Large intestine (tissue), 3 donors: ENCODE measurements around the gene TKT. TPM values are rescaled to one million over a fixed set of nuclear protein-coding genes. Genes with fewer than 3 reads are reported as not detected.
"Not testable (repeated sequence)": the region's sequence is repeated elsewhere in the genome, so short reads cannot be mapped to it uniquely, and the experiment has no call there.

Source experiments
- DNase-seq, 2 donors: peaks; one replicate each; pipeline versions ENCODE4 v3.0.0 to v3.0.0-alpha.2; 2013
- H3K27ac ChIP-seq: one replicate; pipeline ENCODE4 v1.5.1; 2013; ENCODE audit warnings: low read length
- H3K27me3 ChIP-seq: 2 replicates; pipeline ENCODE4 v1.6.1; 2013; ENCODE audit warnings: low read length; ENCODE audit not compliant: control insufficient read depth, insufficient read depth
- H3K36me3 ChIP-seq: 2 replicates; pipeline ENCODE4 v1.6.1; 2013; ENCODE audit warnings: low read length; ENCODE audit not compliant: control insufficient read depth, insufficient read depth
- H3K4me1 ChIP-seq: one replicate; pipeline ENCODE4 v1.6.1; 2013; ENCODE audit warnings: low read length; ENCODE audit not compliant: control insufficient read depth, insufficient read depth
- H3K4me3 ChIP-seq: one replicate; pipeline ENCODE4 v1.5.1; 2013; ENCODE audit warnings: low read length
- H3K9me3 ChIP-seq: one replicate; pipeline ENCODE4 v1.6.1; 2013; ENCODE audit warnings: mild to moderate bottlenecking, low read depth, low read length, moderate library complexity; ENCODE audit not compliant: control insufficient read depth
- WGBS: methylation state at CpG from one replicate; pipeline ENCODE4 v1.1.5; 2013; ENCODE audit warnings: low lambda C conversion rate; ENCODE audit not compliant: insufficient coverage; 5-methylcytosine and 5-hydroxymethylcytosine counted together
- polyA plus RNA-seq: library from polyadenylated mRNA; unstranded; fragments of 120-200 nt; gene quantifications from one replicate; pipeline ENCODE4 v1.2.1, GENCODE V29; 2013

TKT gene
- polyA plus RNA-seq, 1 donor: 187 TPM

DNA sequence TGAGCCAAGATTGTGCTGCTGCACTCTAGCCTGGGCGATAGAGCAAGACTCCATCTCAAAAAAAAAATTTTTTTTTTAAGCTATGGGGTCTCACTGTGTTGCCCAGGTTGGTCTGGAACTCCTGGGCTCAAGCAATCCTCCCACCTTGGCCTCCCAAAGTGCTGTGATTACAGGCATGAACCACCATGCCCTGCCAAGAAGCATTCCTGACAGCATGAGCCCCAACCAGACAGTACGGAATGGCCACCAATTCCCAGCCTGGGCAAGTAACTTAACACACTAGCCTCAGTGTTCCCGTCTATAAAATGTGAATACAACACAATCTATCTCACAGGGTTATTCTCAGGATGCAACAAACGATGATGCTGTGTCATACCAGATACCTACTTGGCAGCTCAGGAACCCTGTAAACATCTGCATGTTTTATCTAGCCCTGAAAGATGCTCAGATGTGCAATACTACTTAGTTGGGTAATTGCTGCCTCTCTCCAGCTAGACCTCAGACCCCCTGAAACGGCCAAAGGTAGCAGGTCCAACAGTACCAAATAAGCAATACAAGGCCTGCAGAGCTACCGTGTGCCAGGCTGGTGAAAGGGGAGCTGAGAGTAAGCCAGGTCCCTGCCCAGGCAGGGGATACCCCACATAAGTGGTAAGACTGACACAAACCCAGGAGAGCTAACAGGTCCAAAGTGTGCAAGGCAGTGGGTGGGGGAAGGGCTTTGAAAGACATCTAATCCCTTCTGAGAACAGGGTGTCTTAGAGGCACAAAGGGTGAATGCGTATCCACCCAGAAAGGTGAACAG lies 1.9 kb downstream of the TKT start:
- Histone ChIP-seq H3K4me1 (peaks cover 17% of the 10 kb centered on the region), H3K27me3 (no peaks in the 10 kb centered on the region), H3K9me3 (no peaks in the 10 kb centered on the region), H3K36me3 (peaks cover 3% of the 10 kb centered on the region), H3K4me3 (peak overlapping the region; percentile 69), H3K27ac (peak overlapping the region; percentile 64)
- WGBS: no CpG with 5 or more reads among the region's 7 CpGs
- DNase-seq: no peak

DNA sequence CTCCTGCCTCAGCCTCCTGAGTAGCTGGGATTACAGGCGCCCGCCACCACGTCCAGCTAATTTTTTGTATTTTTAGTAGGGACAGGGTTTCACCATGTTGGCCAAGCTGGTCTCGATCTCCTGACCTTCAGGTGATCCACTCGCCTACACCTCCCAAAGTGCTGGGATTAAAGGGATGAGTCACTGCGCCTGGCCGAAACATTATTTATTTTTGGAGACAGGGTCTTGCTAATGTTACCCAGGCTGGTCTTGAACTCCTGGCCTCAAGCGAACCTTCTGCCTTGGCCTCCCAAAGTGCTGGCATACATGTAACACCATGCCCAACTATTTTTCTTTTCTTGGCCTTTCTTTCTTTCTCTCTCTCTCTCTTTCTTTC lies 2.9 kb downstream of the TKT start:
- H3K36me3 ChIP-seq, DNase-seq, H3K9me3 ChIP-seq, H3K27ac ChIP-seq, H3K4me3 ChIP-seq, H3K27me3 ChIP-seq: not testable (repeated sequence)
- WGBS: no CpG with 5 or more reads among the region's 8 CpGs
- peaks cover 17% of the 10 kb centered on the region for H3K4me1 ChIP-seq

DNA sequence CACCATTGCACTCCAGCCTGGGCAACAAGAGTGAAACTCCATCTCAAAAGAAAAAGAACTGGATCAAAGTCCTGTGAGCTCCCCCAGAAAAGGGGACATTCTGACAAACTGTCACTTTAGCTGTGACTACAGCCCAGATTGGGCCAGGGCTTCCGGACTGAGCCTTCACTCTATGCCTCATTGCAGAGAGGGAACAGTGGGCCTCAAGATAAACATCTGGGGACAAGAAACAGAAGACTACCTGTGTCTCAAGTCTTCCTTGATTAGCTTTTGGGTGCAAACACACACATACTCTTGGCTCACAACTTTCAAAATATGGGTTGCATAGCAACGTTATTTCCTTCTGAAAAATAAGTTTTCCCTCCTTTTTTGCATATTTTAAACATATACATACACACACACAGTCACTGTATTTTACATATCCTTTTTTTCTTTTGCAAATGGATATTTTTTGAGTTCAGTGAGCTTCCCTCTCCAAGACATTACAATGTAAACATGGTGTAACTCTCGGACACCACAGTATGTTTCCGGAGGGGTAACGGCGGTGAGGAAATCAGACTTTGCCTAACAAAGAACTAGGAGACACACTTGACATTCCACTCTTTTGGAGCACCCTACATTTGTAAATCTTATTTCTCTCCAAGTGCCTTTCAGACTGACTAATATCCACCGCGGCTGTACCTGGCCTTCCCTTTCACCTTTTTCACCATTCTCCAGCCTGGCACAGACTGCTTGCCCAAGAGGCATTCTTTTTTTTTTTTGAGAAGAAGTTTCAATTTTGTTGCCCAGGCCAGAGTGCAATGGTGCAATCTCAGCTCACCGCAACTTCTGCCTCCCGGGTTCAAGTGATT lies 3.5 kb downstream of the TKT start:
- Histone ChIP-seq H3K9me3 (no peaks in the 10 kb centered on the region), H3K27ac (no peak overlapping the region), H3K4me1 (peaks cover 17% of the 10 kb centered on the region), H3K36me3 (peaks cover 3% of the 10 kb centered on the region), H3K4me3 (no peak overlapping the region), H3K27me3 (no peaks in the 10 kb centered on the region)
- WGBS: 51% methylated on average over 3 of the region's 10 CpGs
- no peak for DNase-seq

DNA sequence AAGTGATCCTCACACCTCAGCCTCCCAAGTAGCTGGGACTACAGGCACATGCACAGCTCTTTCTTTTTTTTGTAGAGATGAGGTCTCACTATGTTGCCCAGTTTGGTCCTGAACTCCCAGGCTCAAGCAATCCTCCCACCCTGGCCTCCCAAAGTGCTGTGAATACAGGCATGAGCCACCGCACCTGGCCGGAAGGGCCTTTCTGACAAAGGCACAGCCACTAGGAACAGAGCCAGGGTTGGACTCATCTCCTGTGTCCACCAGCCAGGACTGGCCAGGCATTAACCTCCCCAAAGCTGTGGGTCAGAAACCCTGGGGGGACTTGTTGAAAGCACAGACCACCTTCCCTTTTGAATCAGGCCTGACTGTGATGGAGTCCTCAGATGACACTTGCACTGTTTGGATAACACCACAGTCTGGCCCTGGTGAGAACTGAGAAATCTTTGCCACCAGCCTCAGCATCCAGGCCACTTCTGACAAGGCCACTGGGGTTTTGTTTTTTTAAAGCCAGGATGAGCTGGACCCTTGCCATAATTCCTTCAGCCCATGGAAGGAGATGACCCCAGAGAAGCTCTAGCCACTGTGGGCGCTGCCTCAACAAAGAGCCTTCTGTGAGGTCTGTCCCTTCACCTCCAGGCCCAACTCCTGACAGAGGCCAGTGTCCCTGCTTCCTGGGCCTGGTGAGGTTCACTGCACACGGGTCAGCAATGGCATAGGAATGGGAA lies 4.8 kb downstream of the TKT start:
- WGBS: no CpG with 5 or more reads among the region's 4 CpGs
- no peak overlapping the region for H3K27ac ChIP-seq
- DNase-seq: no peak
- peaks cover 3% of the 10 kb centered on the region for H3K36me3 ChIP-seq
- H3K4me1 ChIP-seq: peaks cover 15% of the 10 kb centered on the region
- H3K4me3 ChIP-seq: no peak overlapping the region
- no peaks in the 10 kb centered on the region for H3K27me3 ChIP-seq
- no peaks in the 10 kb centered on the region for H3K9me3 ChIP-seq

DNA sequence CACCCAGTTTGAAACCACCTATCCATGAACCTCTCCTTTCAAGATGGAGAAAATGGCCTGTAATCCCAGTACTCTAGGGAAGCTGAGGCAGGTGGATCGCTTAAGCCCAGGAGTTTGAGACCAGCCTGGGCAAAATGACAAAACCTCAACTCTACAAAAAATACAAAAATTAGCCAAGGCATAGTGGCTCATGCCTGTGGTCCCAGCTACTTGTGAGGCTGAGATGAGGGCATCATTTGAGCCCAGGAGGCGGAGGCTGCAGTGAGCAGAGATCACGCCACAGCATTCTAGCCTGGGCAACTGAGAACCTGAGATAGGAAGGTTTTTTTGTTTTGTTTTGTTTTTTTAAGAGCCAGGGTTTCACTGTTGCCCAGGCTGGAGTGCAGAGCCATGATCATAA lies 5.4 kb downstream of the TKT start:
- Histone ChIP-seq H3K9me3 (no peaks in the 10 kb centered on the region), H3K4me1 (peaks cover 15% of the 10 kb centered on the region), H3K4me3 (no peak overlapping the region), H3K27me3 (no peaks in the 10 kb centered on the region), H3K27ac (no peak overlapping the region), H3K36me3 (peaks cover 3% of the 10 kb centered on the region)
- WGBS: no CpG with 5 or more reads among the region's 3 CpGs
- DNase-seq: no peak

DNA sequence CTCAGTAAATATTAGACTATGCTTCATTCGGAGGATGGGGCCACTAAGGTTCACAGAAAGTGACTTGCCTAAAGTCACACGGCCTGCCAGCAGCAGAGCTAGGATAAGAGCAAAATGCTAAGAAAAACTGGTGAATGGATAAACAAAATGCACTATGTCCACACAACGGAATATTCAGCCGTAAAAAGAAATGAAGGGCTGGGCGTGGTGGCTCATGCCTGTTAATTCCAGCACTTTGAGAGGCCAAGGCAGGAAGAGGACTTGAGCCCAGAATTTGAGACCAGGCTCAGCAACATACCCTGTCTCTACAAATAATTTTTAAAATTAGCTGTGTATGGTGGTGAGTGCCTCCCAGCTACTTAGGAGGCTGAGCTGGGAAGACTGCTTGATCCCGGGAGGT lies 7.7 kb downstream of the TKT start:
- Histone ChIP-seq H3K4me1 (peaks cover 8% of the 10 kb centered on the region), H3K27me3 (no peaks in the 10 kb centered on the region), H3K4me3 (no peak overlapping the region), H3K36me3 (peaks cover 7% of the 10 kb centered on the region), H3K27ac (no peak overlapping the region), H3K9me3 (no peaks in the 10 kb centered on the region)
- WGBS: no CpG with 5 or more reads among the region's 6 CpGs
- DNase-seq: no peak

DNA sequence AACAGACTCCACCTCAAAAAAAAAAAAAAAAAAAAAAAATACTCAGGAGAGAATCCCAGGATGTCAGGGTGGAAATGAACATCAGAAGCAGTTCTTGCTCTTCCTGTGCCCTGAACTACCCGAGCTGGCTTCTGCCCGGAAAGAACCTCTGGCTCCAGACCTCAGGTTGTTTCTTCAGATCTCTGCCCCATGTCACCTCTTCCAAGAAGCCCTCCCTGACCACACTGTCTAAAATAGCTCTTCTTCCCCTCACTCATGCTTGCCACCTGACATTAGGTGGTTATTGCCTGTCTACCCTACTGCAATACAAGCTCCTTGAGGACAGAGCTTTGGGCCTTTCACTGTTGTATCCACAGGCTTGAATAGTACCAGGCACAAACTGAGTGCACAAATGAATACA lies 8.2 kb downstream of the TKT start:
- no CpG with 5 or more reads among the region's 2 CpGs for WGBS
- Histone ChIP-seq H3K27me3 (no peaks in the 10 kb centered on the region), H3K4me3 (no peak overlapping the region), H3K4me1 (peaks cover 8% of the 10 kb centered on the region), H3K27ac (no peak overlapping the region), H3K36me3 (peaks cover 7% of the 10 kb centered on the region), H3K9me3 (no peaks in the 10 kb centered on the region)
- DNase-seq: no peak

DNA sequence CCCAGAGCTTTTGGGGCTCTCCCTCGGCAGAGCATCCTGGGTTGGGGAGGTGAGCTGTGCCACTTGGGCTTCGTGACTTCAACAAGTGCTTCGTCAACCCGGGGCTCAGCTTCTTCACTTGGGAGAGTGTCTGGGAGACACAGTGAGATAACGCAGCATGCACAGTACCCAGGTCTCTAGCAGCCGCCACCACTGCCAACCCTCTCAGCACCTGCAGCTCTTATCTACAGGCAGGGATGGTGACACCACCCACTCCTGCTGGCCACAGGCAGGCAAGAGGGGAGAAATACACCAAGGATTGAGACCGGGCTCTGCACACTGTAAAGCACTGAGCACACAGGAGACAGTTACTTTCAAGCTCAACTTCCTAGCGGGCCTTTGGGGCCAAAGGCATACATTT lies 11.6 kb downstream of the TKT start:
- Histone ChIP-seq H3K27ac (no peak overlapping the region), H3K27me3 (no peaks in the 10 kb centered on the region), H3K4me3 (no peak overlapping the region), H3K36me3 (peaks cover 33% of the 10 kb centered on the region), H3K4me1 (peaks cover 3% of the 10 kb centered on the region), H3K9me3 (no peaks in the 10 kb centered on the region)
- no CpG with 5 or more reads among the region's 8 CpGs for WGBS
- DNase-seq: no peak

DNA sequence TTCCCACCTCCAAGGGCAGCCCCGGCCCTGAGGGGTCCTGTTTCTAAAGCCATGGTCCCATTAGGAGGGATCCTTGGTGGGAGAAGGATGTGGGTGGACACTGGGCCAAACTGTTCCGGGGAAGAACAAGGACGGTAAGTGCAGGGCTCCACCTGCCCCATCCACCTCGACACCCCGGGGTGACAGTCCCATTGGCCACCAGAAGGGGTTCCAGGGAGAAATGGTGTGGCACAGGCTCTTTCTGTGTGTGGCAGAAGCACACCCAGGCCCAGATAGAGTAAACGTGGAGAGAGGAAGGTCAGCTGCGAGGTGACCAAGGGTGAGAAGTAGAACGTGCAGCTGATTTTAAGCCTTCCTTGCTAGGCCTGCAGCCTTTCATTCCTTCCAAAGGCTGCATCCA lies 12.0 kb downstream of the TKT start:
- Histone ChIP-seq H3K9me3 (no peaks in the 10 kb centered on the region), H3K36me3 (peaks cover 36% of the 10 kb centered on the region), H3K4me1 (peaks cover 4% of the 10 kb centered on the region), H3K4me3 (no peak overlapping the region), H3K27ac (no peak overlapping the region), H3K27me3 (no peaks in the 10 kb centered on the region)
- no peak for DNase-seq
- WGBS: no CpG with 5 or more reads among the region's 8 CpGs

DNA sequence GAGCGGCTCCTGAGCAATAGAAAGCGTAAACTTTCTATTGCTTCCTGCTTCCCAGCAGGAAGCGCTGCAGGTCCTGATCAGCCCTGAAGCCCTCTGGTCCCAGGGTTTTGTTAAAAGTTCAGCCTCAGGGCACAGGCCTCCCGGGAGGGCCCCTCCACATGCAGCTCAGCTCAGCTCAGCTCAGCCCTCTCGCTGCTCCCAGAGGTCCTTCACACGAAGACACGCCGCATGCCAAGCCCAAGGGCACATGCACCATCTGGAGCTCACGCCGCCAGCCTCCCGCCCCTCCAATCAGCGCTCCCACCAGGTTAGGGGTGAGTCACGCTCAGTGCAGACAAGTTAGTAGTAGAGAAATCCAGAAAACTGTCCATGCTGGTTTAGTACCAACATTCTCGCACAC lies 12.7 kb downstream of the TKT start:
- Histone ChIP-seq H3K4me3 (no peak overlapping the region), H3K27ac (no peak overlapping the region), H3K36me3 (peaks cover 41% of the 10 kb centered on the region), H3K9me3 (no peaks in the 10 kb centered on the region), H3K4me1 (peaks cover 10% of the 10 kb centered on the region), H3K27me3 (no peaks in the 10 kb centered on the region)
- DNase-seq: no peak
- WGBS: no CpG with 5 or more reads among the region's 14 CpGs
